Stomach (tissue), 4 donors: ENCODE results near the gene WEE1.

Experiments used
- CTCF ChIP-seq, 7 experiments: fragments of 450-650 bp in 4 of 7; fragments of 200-600 bp in 3 of 7; sonication (generic) in 3 of 7; IDR thresholded peaks; one replicate each; pipeline ENCODE4 v1.5.1; 2016 to 2019; ENCODE audit warnings: antibody characterized with exemption in 7 of 7, control low read depth in 2 of 7, mild to moderate bottlenecking in 1 of 7
- EP300 ChIP-seq: sonication (generic); formaldehyde crosslinking; IDR thresholded peaks from one replicate; pipeline ENCODE4 v1.6.1; 2017; ENCODE audit warnings: antibody characterized with exemption
- POLR2A ChIP-seq, 4 donors: fragments of 450-650 bp; IDR thresholded peaks; one replicate each; pipeline ENCODE4 v1.6.1; 2016; ENCODE audit warnings: antibody characterized with exemption in 4 of 4, control low read depth in 2 of 4, mild to moderate bottlenecking in 1 of 4, moderate library complexity in 1 of 4
- POLR2AphosphoS5 ChIP-seq, 3 donors: sonication (generic); formaldehyde crosslinking; IDR thresholded peaks; one replicate each; pipeline ENCODE4 v1.6.1; 2016; ENCODE audit warnings: antibody characterized with exemption in 3 of 3

GRCh38 chr11:9533058-9533457, 40.4 kb upstream of the WEE1 start:
- TF ChIP-seq POLR2A (IDR thresholded peaks at IDR 0.05): no peak
- TF ChIP-seq CTCF (IDR thresholded peaks at IDR 0.05): no peak
- no peak for TF ChIP-seq EP300
- TF ChIP-seq POLR2AphosphoS5 (IDR thresholded peaks at IDR 0.05): no peak
